Sigmoid colon (tissue), 4 donors: ENCODE results near the gene CDH23.

Experiments
- CTCF ChIP-seq, 4 experiments: fragments of 450-650 bp in 3 of 4; fragments of 200-600 bp in 1 of 4; IDR thresholded peaks; one replicate each; pipeline ENCODE4 v1.5.1; 2016 to 2019; ENCODE audit warnings: antibody characterized with exemption in 4 of 4, mild to moderate bottlenecking in 3 of 4, moderate library complexity in 2 of 4
- EP300 ChIP-seq, 4 donors: sonication (generic); formaldehyde crosslinking; IDR thresholded peaks; one replicate each; pipeline ENCODE4 v1.6.1; 2017; ENCODE audit warnings: antibody characterized with exemption in 4 of 4
- POLR2AphosphoS5 ChIP-seq, 4 donors: sonication (generic); formaldehyde crosslinking; IDR thresholded peaks; one replicate each; pipeline ENCODE4 v1.6.1; 2017; ENCODE audit warnings: antibody characterized with exemption in 4 of 4

DNA sequence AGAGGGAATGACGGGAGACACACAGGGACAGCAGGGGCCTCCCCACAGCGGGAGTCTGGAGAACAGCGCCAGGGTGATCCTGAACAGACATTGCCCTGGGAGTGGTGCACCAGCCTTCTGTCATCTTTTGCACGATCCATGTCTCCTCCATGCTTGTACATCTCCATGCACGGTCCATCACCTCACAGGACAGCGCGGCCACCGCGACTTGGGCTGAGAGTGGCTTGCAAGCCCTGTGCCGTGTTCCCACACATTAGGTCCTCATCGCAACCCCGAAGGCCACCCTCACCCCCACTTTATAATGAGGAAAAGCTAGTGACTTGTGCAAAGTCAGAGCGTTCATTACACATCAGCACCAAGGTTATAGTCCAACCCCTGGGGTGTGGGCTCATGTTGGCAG, 64.7 kb downstream of the CDH23 start:
- TF ChIP-seq CTCF (IDR thresholded peaks at IDR 0.05) = no peak
- TF ChIP-seq POLR2AphosphoS5 (IDR thresholded peaks at IDR 0.05) = no peak
- no peak for TF ChIP-seq EP300 (IDR thresholded peaks at IDR 0.05)
